ENCODE data around the gene ASB2. TPM values are rescaled to one million over a fixed set of nuclear protein-coding genes. Genes with fewer than 3 reads are reported as not detected.

Gene ASB2
- polyA plus RNA-seq, 1 of the 3 experiments (the other 2 are of a cell fraction) = 0.15 TPM

DNA sequence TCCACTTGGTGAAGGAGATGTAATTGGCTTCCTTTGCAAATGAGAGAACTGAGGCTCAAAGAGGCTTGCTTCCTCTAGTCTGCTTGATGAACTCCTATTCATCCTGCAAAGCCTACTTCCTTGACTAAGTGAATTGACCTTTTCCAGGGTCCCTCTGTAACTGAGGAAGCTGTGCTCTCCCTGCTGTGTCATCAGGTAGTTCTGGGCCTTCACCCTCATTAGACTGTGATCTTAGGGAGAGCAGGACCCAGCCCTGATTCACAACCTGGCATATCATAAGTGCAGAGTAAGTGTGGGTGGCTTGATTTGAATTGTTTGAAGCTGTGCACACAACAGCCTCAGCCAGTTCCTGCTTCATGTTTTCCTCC is 16.3 kb downstream of the ASB2 start:
- CTCF ChIA-PET = interaction anchor here (1.0 to 2.3 kb wide), 5 partner anchors 11 to 176 kb away, joined by 3 to 10 read pairs (median 4); no protein-coding TSS in a partner anchor
- no peak overlapping the region for H3K4me2 ChIP-seq
- TF ChIP-seq RXRA (IDR thresholded peaks at IDR 0.05; ENCODE audit: borderline replicate concordance, low read depth) (no peak), GABPA (IDR thresholded peaks at IDR 0.05; ENCODE audit: low read depth) (no peak), REST (IDR thresholded peaks at IDR 0.05; ENCODE audit: low read depth, low read length) (no peak), MXI1 (IDR thresholded peaks at IDR 0.05; ENCODE audit: low read depth, low read length) (no peak), RCOR1 (IDR thresholded peaks at IDR 0.05; ENCODE audit: low read length) (no peak), IRF3 (IDR thresholded peaks at IDR 0.05; ENCODE audit: low read depth, low read length) (no peak), YY1 (IDR thresholded peaks at IDR 0.05; ENCODE audit: low read depth) (no peak), MEF2A (IDR thresholded peaks at IDR 0.05; ENCODE audit: borderline replicate concordance, low read depth) (no peak), RFX5 (IDR thresholded peaks at IDR 0.05; ENCODE audit: low read length) (no peak), RAD21 (IDR thresholded peaks at IDR 0.05; ENCODE audit: low read length) (no peak), POLR2AphosphoS5 (IDR thresholded peaks at IDR 0.05; ENCODE audit: low read depth, low read length) (no peak)

More for the DNA sequence above, 16.3 kb downstream of the ASB2 start:
- no peak for DNase-seq
- no peaks in the 10 kb centered on the region for H3K79me2 ChIP-seq (ENCODE audit: insufficient read depth)
- peak overlapping the region in 1 of 2 experiments; percentile 88; a peak in 2 of 4 replicates for H3K27ac ChIP-seq (ENCODE audit: low read depth in 2 of 2, low read length in 1 of 2)
- no peak overlapping the region; the same call in 1 of the 2 replicates for H3K9ac ChIP-seq
- POLR2A ChIA-PET = no interaction called here
- H2AFZ ChIP-seq (ENCODE audit: low read depth) = no peak overlapping the region; the same call in 1 of the 2 replicates
- H3F3A ChIP-seq (replicated peaks; ENCODE audit: insufficient read depth) = peaks cover 18% of the 10 kb centered on the region
- H3K9me2 ChIP-seq = no peaks in the 10 kb centered on the region
- H3K4me3 ChIP-seq (ENCODE audit: low read depth in 2 of 2, low read length in 1 of 2) = no peak overlapping the region
- no peaks in the 10 kb centered on the region for H3K36me3 ChIP-seq (replicated peaks in 1 of 2; ENCODE audit: control insufficient read depth in 1 of 2, insufficient read depth in 2 of 2, low read length in 1 of 2)
- no peaks in the 10 kb centered on the region for H3K27me3 ChIP-seq (ENCODE audit: insufficient read depth)
- H4K20me1 ChIP-seq (ENCODE audit: insufficient read depth) = no peaks in the 10 kb centered on the region
- H3K9me3 ChIP-seq = no peaks in the 10 kb centered on the region
- H3K4me1 ChIP-seq (ENCODE audit: control insufficient read depth in 1 of 2, insufficient read depth in 2 of 2, low read depth in 1 of 2, low read length in 1 of 2) = peaks cover 3 to 16% of the 10 kb centered on the region in 2 experiments; a peak in 2 of 4 replicates

Measured in SK-N-SH (cell line).